T-helper 1 cell treated with Interleukin-12 subunit alpha and Interleukin-12 subunit beta and Interleukin-4 antibody, amounts not matched to agents 30 μg/mL and 1 μg/mL, for 36 hours (primary cell): ENCODE results near the gene TNKS2.
"Not testable (repeated sequence)": the region's sequence is repeated elsewhere in the genome, so short reads cannot be mapped to it uniquely, and the experiment has no call there.

Source experiments
- H3K27ac Mint-ChIP-seq: one replicate; pipeline ENCODE4 v1.8.0; 2021; ENCODE audit warnings: mild to moderate bottlenecking, mixed read lengths
- H3K27me3 Mint-ChIP-seq: one replicate; pipeline ENCODE4 v1.8.0; 2021; ENCODE audit warnings: low read depth, mixed read lengths
- H3K36me3 Mint-ChIP-seq: one replicate; pipeline ENCODE4 v1.8.0; 2021; ENCODE audit warnings: low read depth, mixed read lengths
- H3K4me1 Mint-ChIP-seq: one replicate; pipeline ENCODE4 v1.8.0; 2021; ENCODE audit warnings: low read depth, mixed read lengths
- H3K4me3 Mint-ChIP-seq: one replicate; pipeline ENCODE4 v1.8.0; 2021; ENCODE audit warnings: mild to moderate bottlenecking, moderate library complexity, mixed read lengths
- H3K9me3 Mint-ChIP-seq: one replicate; pipeline ENCODE4 v1.8.0; 2021; ENCODE audit warnings: mixed read lengths

Gene TNKS2

GRCh38 chr10:91875156-91875555 is 76.9 kb downstream of the TNKS2 start:
- Mint-ChIP-seq H3K27ac (no peak overlapping the region), H3K9me3 (no peaks in the 10 kb centered on the region), H3K4me3 (no peak overlapping the region), H3K36me3 (no peaks in the 10 kb centered on the region), H3K4me1 (no peaks in the 10 kb centered on the region), H3K27me3 (no peaks in the 10 kb centered on the region)

- H3K9me3 Mint-ChIP-seq, result no peaks in the 10 kb centered on the region
- H3K4me1 Mint-ChIP-seq, result no peaks in the 10 kb centered on the region
- H3K4me3 Mint-ChIP-seq, result no peak overlapping the region
- no peaks in the 10 kb centered on the region for H3K36me3 Mint-ChIP-seq
- H3K27me3 Mint-ChIP-seq, result no peaks in the 10 kb centered on the region
- no peak overlapping the region for H3K27ac Mint-ChIP-seq
Measured at GRCh38 chr10:91875779-91876178, 77.6 kb downstream of the TNKS2 start.

GRCh38 chr10:91879515-91880170 is 81.4 kb downstream of the TNKS2 start:
- peaks cover 7% of the 10 kb centered on the region for H3K27me3 Mint-ChIP-seq
- no peaks in the 10 kb centered on the region for H3K9me3 Mint-ChIP-seq
- H3K36me3 Mint-ChIP-seq, result no peaks in the 10 kb centered on the region
- no peak overlapping the region for H3K4me3 Mint-ChIP-seq
- H3K27ac Mint-ChIP-seq, result no peak overlapping the region
- no peaks in the 10 kb centered on the region for H3K4me1 Mint-ChIP-seq

- H3K36me3 Mint-ChIP-seq, result no peaks in the 10 kb centered on the region
- peaks cover 11% of the 10 kb centered on the region for H3K27me3 Mint-ChIP-seq
- no peaks in the 10 kb centered on the region for H3K4me1 Mint-ChIP-seq
- H3K4me3 Mint-ChIP-seq, result no peak overlapping the region
- H3K9me3 Mint-ChIP-seq, result no peaks in the 10 kb centered on the region
- H3K27ac Mint-ChIP-seq, result no peak overlapping the region
Measured at GRCh38 chr10:91880310-91880709, 82.1 kb downstream of the TNKS2 start.

GRCh38 chr10:91883549-91884444 is 85.6 kb downstream of the TNKS2 start:
- H3K4me1 Mint-ChIP-seq, result peaks cover 9% of the 10 kb centered on the region
- peaks cover 2% of the 10 kb centered on the region for H3K36me3 Mint-ChIP-seq
- no peaks in the 10 kb centered on the region for H3K9me3 Mint-ChIP-seq
- H3K27me3 Mint-ChIP-seq, result peaks cover 34% of the 10 kb centered on the region
- H3K27ac Mint-ChIP-seq, result no peak overlapping the region
- H3K4me3 Mint-ChIP-seq, result no peak overlapping the region

- H3K4me3 Mint-ChIP-seq, result no peak overlapping the region
- H3K36me3 Mint-ChIP-seq, result peaks cover 2% of the 10 kb centered on the region
- no peak overlapping the region for H3K27ac Mint-ChIP-seq
- H3K27me3 Mint-ChIP-seq, result peaks cover 38% of the 10 kb centered on the region
- no peaks in the 10 kb centered on the region for H3K9me3 Mint-ChIP-seq
- peaks cover 11% of the 10 kb centered on the region for H3K4me1 Mint-ChIP-seq
Measured at GRCh38 chr10:91884536-91884935, 86.3 kb downstream of the TNKS2 start.

GRCh38 chr10:91885362-91886079 is 87.3 kb downstream of the TNKS2 start:
- Mint-ChIP-seq H3K27me3 (peaks cover 40% of the 10 kb centered on the region), H3K27ac (no peak overlapping the region), H3K4me3 (no peak overlapping the region), H3K4me1 (peaks cover 11% of the 10 kb centered on the region), H3K9me3 (no peaks in the 10 kb centered on the region), H3K36me3 (peaks cover 2% of the 10 kb centered on the region)

- Mint-ChIP-seq H3K4me1 (peaks cover 11% of the 10 kb centered on the region), H3K27ac (no peak overlapping the region), H3K27me3 (peaks cover 40% of the 10 kb centered on the region), H3K4me3 (peak overlapping the region; percentile 21), H3K36me3 (peaks cover 2% of the 10 kb centered on the region), H3K9me3 (no peaks in the 10 kb centered on the region)
Measured at GRCh38 chr10:91886954-91887271, 88.7 kb downstream of the TNKS2 start.

GRCh38 chr10:91887272-91888076 is 89.2 kb downstream of the TNKS2 start:
- Mint-ChIP-seq H3K27me3 (peaks cover 40% of the 10 kb centered on the region), H3K4me1 (peaks cover 11% of the 10 kb centered on the region), H3K36me3 (peaks cover 2% of the 10 kb centered on the region), H3K9me3 (no peaks in the 10 kb centered on the region), H3K4me3 (peak overlapping the region; percentile 89), H3K27ac (no peak overlapping the region)

GRCh38 chr10:91891125-91892001 is 93.1 kb downstream of the TNKS2 start:
- Mint-ChIP-seq H3K4me1 (peaks cover 11% of the 10 kb centered on the region), H3K9me3 (no peaks in the 10 kb centered on the region), H3K4me3 (no peak overlapping the region), H3K27ac (no peak overlapping the region), H3K27me3 (peaks cover 25% of the 10 kb centered on the region), H3K36me3 (peaks cover 2% of the 10 kb centered on the region)

GRCh38 chr10:91893051-91893450 is 94.8 kb downstream of the TNKS2 start:
- Mint-ChIP-seq H3K9me3 (no peaks in the 10 kb centered on the region), H3K27ac (no peak overlapping the region)

GRCh38 chr10:91894261-91894685 is 96.0 kb downstream of the TNKS2 start:
- peaks cover 19% of the 10 kb centered on the region for H3K27me3 Mint-ChIP-seq
- H3K4me3 Mint-ChIP-seq, H3K4me1 Mint-ChIP-seq, H3K9me3 Mint-ChIP-seq, H3K36me3 Mint-ChIP-seq, H3K27ac Mint-ChIP-seq: not testable (repeated sequence)

More at GRCh38 chr10:91893051-91893450, 94.8 kb downstream of the TNKS2 start:
- Mint-ChIP-seq H3K36me3 (no peaks in the 10 kb centered on the region), H3K27me3 (peaks cover 18% of the 10 kb centered on the region), H3K4me1 (peaks cover 2% of the 10 kb centered on the region), H3K4me3 (no peak overlapping the region)

- Mint-ChIP-seq H3K4me1 (peaks cover under 1% of the 10 kb centered on the region), H3K27ac (no peak overlapping the region), H3K27me3 (peaks cover 14% of the 10 kb centered on the region), H3K36me3 (peaks cover 1% of the 10 kb centered on the region), H3K9me3 (peaks cover 5% of the 10 kb centered on the region), H3K4me3 (no peak overlapping the region)
Measured at GRCh38 chr10:91896212-91896756, 98.1 kb downstream of the TNKS2 start.
